ENCODE measurements around the gene NDUFB7.

Gene NDUFB7

GRCh38 chr19:14519860-14520407 is 51.9 kb downstream of the NDUFB7 start:
- peak; percentile 60 for DNase-seq

- no peak for DNase-seq
Observed at GRCh38 chr19:14519245-14519859, 52.5 kb downstream of the NDUFB7 start.

DNA sequence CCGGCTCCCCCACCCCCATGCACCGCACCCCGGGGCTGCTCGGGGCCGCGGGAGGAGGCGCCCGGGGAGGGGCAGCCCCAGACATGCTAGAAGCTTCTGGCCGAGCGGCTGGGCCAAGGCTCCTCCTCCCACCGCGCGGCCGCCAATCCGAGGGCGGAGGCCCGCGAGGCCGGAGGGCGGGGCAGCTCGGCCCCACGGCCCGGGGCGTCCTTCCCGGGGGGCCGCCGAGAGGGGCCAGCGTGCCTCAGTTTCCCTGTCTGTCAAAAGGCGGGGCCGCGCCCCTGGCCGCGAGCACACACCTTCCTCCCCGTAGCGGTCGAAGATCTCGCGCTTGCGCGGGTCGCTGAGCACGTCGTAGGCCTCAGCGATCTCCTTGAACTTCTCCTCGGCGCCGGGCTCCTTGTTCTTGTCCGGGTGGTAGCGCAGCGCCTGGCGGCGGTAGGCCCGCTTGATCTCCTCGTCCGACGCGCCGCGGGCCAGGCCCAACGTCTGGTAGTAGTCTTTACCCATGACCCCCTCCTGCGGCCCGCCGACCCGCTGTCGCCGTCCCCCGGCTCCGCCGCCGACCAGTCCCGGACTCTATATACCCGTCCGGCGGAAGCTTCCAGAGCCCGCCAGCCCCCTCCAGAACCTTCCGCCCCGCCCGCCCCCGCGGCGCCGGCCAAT is 53.9 kb downstream of the NDUFB7 start, which contains the start of gene DNAJB1:
TSS of gene DNAJB1 (minus strand) at position 558 of the 666 bp plus-strand sequence. CDS start at position 510, 48 bp downstream.
- peak; percentile 85 for DNase-seq

- no peak for DNase-seq
Observed at GRCh38 chr19:14517446-14517839, 54.4 kb downstream of the NDUFB7 start.

- DNase-seq, result no peak
Observed at GRCh38 chr19:14516746-14517438, 55.0 kb downstream of the NDUFB7 start.
